BJ (cell line): ENCODE data around the gene C1QTNF8. TPM values are rescaled to one million over a fixed set of nuclear protein-coding genes. Genes with fewer than 3 reads are reported as not detected.

ENCODE experiments used
- CTCF ChIA-PET: fragments of 350-600 bp; formaldehyde crosslinking; extraction: SDS; loops from one replicate; lab custom pipeline; 2021; ENCODE audit warnings: antibody characterized with exemption, inconsistent platforms; lab: Yijun Ruan, JAX
- POLR2A ChIA-PET: fragments of 300-600 bp; sonication (Branson Sonifier 250); formaldehyde crosslinking; extraction: SDS; loops from one replicate; lab custom pipeline; 2021; ENCODE audit warnings: antibody characterized with exemption; lab: Charles Lee
- DNase-seq: peaks from one replicate; pipeline ENCODE4 v3.0.0-alpha.2; 2011; ENCODE audit warnings: low read depth
- H3K27me3 ChIP-seq: 2 replicates; pipeline ENCODE4 v1.6.0; 2011; ENCODE audit warnings: low read length; ENCODE audit not compliant: control insufficient read depth, insufficient read depth
- H3K36me3 ChIP-seq: 2 replicates; pipeline ENCODE4 v1.5.1; 2011; ENCODE audit warnings: low read length; ENCODE audit not compliant: control insufficient read depth, insufficient read depth
- H3K4me3 ChIP-seq: 2 replicates; pipeline ENCODE4 v1.5.1; 2011; ENCODE audit warnings: low read depth, mild to moderate bottlenecking, control low read depth, low read length
- CTCF ChIP-seq: IDR thresholded peaks from 2 replicates; pipeline ENCODE4 v1.5.1; 2011; ENCODE audit warnings: low read depth, mild to moderate bottlenecking, control low read depth, inconsistent platforms, low read length, moderate library complexity; ENCODE audit not compliant: insufficient read depth
- polyA plus RNA-seq: library from polyadenylated mRNA; depleted of rRNA; stranded (reverse); fragments of >200 nt; gene quantifications from 2 replicates; pipeline ENCODE4 v1.2.3, GENCODE V29; 2011

Gene C1QTNF8
- polyA plus RNA-seq, 1 experiment = not detected

GRCh38 chr16:1126586-1126985 lies 30.5 kb upstream of the C1QTNF8 start:
- H3K4me3 ChIP-seq = no peak overlapping the region
- CTCF ChIA-PET = interaction anchor here (1.0 to 1.2 kb wide), 2 partner anchors 20 to 24 kb away, joined by 3 to 4 read pairs; no protein-coding TSS in a partner anchor
- no peak for TF ChIP-seq CTCF
- H3K27me3 ChIP-seq = no peaks in the 10 kb centered on the region
- POLR2A ChIA-PET = no interaction called here
- H3K36me3 ChIP-seq = no peaks in the 10 kb centered on the region
- DNase-seq = no peak

- Histone ChIP-seq H3K27me3 (no peaks in the 10 kb centered on the region), H3K4me3 (no peak overlapping the region), H3K36me3 (no peaks in the 10 kb centered on the region)
- TF ChIP-seq CTCF = no peak
- no peak for DNase-seq
- CTCF ChIA-PET = interaction anchor here (1.0 to 1.2 kb wide), 2 partner anchors 20 to 24 kb away, joined by 3 to 4 read pairs; no protein-coding TSS in a partner anchor
- POLR2A ChIA-PET = no interaction called here
Observed at GRCh38 chr16:1126044-1126443, 30.0 kb upstream of the C1QTNF8 start.

- no peaks in the 10 kb centered on the region for H3K27me3 ChIP-seq
- H3K4me3 ChIP-seq = no peak overlapping the region
- ChIA-PET CTCF (interaction anchor here (0.7 to 1.1 kb wide), 3 partner anchors 19 to 238 kb away, joined by 3 to 4 read pairs (median 3); no protein-coding TSS in a partner anchor), POLR2A (no interaction called here)
- H3K36me3 ChIP-seq = no peaks in the 10 kb centered on the region
- no peak for TF ChIP-seq CTCF
- no peak for DNase-seq
Observed at GRCh38 chr16:1125471-1125870, 29.4 kb upstream of the C1QTNF8 start.

GRCh38 chr16:1124795-1125194 lies 28.8 kb upstream of the C1QTNF8 start:
- POLR2A ChIA-PET = no interaction called here
- DNase-seq = no peak
- H3K27me3 ChIP-seq = no peaks in the 10 kb centered on the region
- no peak for TF ChIP-seq CTCF
- H3K36me3 ChIP-seq = no peaks in the 10 kb centered on the region
- CTCF ChIA-PET = interaction anchor here (0.7 to 1.1 kb wide), 2 partner anchors 18 to 238 kb away, joined by 3 to 4 read pairs; no protein-coding TSS in a partner anchor
- no peak overlapping the region for H3K4me3 ChIP-seq

- no peak for TF ChIP-seq CTCF
- ChIA-PET CTCF (no interaction called here), POLR2A (no interaction called here)
- H3K36me3 ChIP-seq = no peaks in the 10 kb centered on the region
- no peak overlapping the region for H3K4me3 ChIP-seq
- no peaks in the 10 kb centered on the region for H3K27me3 ChIP-seq
- no peak for DNase-seq
Observed at GRCh38 chr16:1124291-1124690, 28.2 kb upstream of the C1QTNF8 start.
